Vagina (tissue), 2 donors: Measurements from ENCODE around the gene HAX1.

Experiments used
- CTCF ChIP-seq, 3 experiments: fragments of 450-650 bp in 2 of 3; fragments of 200-600 bp in 1 of 3; sonication (generic) in 1 of 3; IDR thresholded peaks; one replicate each; pipeline ENCODE4 v1.5.1; 2017 to 2019; ENCODE audit warnings: antibody characterized with exemption in 3 of 3, mild to moderate bottlenecking in 2 of 3, moderate library complexity in 2 of 3
- POLR2A ChIP-seq, 2 donors: fragments of 450-650 bp; IDR thresholded peaks; one replicate each; pipeline ENCODE4 v1.6.1; 2017; ENCODE audit warnings: antibody characterized with exemption in 2 of 2, mild to moderate bottlenecking in 2 of 2, moderate library complexity in 2 of 2

- TF ChIP-seq CTCF (IDR thresholded peaks at IDR 0.05) (no peak), POLR2A (IDR thresholded peaks at IDR 0.05) (no peak)
These were observed 23.2 kb downstream of the HAX1 start for GRCh38 chr1:154295408-154296235.
